Amygdala (tissue), 56 donors: ENCODE data around the gene RNPEPL1.
A peak's percentile ranks its signal among the peaks of the same experiment; 100 is the strongest.

Experiments
- DNase-seq, 56 donors: peaks; one replicate each; lab custom pipeline; 2025; lab: John Stamatoyannopoulos, UW

RNPEPL1 gene

DNA sequence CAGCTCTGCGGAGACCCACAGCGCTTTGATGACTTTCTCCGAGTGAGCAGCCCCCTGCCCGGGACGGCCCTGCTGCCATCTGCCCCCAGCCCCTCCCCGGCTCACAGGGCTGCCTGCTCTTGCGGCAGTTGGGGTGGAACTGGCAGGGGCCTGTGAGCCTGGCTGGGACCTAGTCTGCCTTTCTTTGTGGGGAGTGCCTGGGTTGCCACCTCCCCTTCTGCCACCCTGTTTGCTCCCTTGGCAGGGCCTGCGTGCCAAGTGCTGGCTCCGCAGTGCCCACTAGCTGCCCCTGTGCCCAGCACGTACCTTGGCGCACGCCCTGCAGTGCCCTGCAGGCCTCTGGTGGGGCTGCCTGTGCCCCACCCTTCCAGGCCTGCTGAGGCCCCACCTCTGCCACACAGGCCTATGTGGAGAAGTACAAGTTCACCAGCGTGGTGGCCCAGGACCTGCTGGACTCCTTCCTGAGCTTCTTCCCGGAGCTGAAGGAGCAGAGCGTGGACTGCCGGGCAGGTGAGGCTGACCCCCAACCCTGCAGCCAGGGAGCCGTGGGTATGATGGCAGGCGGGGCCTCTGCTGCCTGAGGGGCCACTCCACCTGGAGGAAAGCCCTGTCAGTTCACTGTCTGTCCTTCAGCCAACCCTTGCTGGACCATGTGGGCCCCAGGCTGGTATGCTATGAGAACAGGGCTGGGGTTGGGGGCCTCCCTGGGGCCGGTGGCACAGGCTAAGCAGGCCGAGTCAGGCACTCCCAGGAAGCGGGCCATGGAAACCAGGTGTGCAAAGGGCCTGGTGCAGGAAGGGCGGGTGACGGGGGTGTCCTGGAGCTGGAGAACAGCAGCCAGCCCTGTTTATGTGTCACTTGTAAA is 7.0 kb downstream of the RNPEPL1 start:
- DNase-seq, result peak in 5 of 56 donors; percentile 31 to 44 (median 34)

GRCh38 chr2:240576036-240576435 is 7.8 kb downstream of the RNPEPL1 start:
- no peak for DNase-seq

DNA sequence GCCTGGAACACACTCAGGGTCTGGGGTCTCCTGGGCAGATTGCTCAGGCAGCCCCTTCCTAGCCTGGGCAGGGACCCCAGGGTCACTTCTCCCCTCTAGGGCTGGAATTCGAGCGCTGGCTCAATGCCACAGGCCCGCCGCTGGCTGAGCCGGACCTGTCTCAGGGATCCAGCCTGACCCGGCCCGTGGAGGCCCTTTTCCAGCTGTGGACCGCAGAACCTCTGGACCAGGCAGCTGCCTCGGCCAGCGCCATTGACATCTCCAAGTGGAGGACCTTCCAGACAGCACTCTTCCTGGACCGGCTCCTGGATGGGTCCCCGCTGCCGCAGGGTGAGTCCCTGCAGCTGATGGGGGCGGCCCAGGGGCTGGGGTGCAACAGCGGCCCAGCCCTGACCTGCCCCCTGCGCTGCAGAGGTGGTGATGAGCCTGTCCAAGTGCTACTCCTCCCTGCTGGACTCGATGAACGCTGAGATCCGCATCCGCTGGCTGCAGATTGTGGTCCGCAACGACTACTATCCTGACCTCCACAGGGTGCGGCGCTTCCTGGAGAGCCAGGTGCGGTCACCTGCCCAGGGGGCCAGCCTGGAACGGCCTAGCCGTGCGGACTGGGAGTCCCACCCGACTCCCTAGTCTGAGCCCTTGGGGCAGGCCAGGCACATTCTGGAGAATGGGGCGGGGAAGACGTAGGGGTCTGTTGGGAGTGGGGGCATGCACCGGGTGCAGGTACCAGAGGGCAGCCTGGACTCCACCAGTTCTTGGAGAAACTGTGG is 8.3 kb downstream of the RNPEPL1 start:
- DNase-seq, result no peak

- DNase-seq, result no peak
These were observed 9.2 kb downstream of the RNPEPL1 start for GRCh38 chr2:240577281-240578109.

DNA sequence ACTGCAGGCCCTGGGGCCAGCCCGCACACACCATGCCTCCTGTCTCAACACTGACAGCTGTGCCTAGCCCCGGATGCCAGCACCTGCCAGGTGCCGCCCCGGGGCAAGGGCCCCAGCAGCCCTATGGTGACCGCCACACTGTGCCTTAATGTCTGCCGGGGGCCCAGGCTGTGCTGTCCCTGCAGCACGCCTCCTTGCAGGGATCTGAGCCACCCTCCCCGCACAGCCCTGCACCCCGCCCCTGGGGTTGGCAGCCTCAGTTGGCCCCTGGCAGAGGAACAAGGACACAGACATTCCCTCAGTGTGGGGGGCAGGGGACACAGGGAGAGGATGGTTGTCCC is 9.8 kb downstream of the RNPEPL1 start:
- DNase-seq, result no peak

DNA sequence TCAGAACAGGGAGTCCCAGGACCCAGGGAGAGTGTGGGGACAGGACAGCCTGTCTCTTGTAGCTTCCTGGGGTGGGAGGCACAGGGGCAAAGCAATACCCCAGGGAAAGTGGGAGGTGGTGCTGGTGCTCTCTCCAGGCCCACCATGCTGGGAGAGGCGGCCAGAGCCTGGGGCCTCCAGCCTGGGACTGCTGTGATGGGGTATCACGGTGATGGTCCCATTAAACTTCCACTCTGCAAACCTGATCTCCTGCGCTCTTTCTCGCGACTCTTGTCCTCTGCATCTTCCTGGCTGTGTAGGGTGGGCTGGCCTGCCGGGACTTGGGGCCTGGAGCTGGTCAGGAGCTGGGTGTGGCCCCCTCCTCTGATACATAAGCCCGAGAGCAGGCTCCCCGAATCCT is 10.2 kb downstream of the RNPEPL1 start:
- DNase-seq, result no peak

GRCh38 chr2:240579071-240579762 is 10.9 kb downstream of the RNPEPL1 start:
- DNase-seq, result no peak

GRCh38 chr2:240579771-240580614 is 11.7 kb downstream of the RNPEPL1 start:
- DNase-seq, result peak in 1 of 56 donors; percentile 38

GRCh38 chr2:240581811-240582210 is 13.5 kb downstream of the RNPEPL1 start:
- DNase-seq, result no peak

DNA sequence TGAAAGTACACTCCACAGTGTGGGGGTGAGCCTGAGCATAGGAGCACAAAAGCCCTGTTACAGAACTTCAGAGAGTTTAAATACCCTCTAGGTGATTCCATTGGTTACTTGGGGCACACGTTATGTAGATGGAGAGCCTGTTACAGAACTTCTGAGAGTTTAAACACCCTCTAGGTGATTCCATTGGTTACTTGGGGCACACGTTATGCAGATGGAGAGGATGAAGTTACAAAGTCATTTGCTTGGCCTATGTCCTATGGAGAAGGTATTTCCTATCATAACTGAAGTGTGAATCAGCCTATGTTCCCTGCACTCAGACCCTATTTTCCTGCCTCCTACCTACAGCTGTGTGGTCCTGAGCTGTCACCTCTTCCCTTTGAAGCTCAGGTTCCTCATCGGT is 14.5 kb downstream of the RNPEPL1 start:
- no peak for DNase-seq

DNA sequence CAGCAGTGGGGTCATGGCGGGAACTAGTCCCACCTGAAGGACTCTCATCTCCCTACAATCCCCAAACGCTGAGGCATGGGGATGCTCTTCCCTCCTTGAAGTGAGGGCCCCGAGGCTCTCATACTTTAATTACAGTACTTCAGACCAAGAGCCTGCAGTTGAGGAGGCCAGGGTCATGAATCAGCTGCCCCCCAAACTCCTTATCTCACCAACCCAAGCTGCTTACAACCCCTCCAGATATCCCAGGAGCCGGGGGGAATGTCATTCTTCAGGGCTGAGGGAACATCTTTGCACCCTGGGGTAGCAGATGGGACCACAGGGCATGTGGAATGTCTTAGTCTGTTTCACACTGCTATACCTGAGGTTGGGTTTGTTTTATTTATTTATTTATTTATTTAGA is 15.5 kb downstream of the RNPEPL1 start:
- DNase-seq, result no peak

DNA sequence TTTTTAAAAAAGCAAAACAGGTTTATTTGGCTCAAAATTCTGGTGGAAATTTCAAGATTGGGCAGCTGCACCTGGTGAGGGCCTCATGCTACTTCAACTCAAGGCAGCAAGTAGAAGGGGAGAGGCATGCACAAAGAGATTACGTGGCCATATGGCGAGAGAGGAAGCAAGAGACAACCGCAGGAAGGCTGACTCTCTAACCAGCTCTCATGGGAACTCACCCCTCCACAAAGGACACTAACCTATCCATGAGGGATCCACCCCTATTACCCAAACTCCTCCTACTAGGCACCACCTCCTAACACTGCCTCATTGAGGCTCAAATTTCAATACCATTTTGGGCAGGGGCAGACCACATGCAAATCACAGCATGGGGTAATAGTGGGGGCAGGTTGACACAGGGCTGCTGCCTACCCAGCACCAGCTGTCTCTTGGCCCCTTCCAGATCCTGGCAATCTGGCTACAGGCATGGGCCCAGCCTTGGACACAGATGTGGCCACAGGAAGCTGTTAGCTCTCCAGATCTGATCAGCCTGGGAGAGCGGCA is 16.3 kb downstream of the RNPEPL1 start:
- DNase-seq, result no peak

DNA sequence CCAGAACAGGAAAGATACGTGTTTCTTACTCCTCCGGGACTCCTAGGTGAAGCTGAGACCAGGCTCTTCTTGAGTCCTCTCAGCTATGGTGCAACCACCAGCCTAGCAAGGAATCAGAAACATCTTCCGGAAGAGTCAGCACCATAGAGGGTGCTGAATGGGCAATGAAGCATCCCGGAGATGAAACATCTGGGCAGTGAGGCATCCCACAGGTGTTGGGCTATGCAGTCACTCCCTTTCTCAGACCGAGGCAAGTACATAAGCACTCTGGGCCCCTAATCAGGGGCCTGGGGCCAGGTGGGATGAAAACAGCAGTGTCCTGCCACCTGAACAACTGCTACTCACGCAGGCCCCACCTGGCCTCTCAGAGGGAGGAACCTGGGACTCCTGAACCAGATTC is 16.8 kb downstream of the RNPEPL1 start:
- no peak for DNase-seq

GRCh38 chr2:240585681-240586197 is 17.5 kb downstream of the RNPEPL1 start:
- DNase-seq, result no peak

DNA sequence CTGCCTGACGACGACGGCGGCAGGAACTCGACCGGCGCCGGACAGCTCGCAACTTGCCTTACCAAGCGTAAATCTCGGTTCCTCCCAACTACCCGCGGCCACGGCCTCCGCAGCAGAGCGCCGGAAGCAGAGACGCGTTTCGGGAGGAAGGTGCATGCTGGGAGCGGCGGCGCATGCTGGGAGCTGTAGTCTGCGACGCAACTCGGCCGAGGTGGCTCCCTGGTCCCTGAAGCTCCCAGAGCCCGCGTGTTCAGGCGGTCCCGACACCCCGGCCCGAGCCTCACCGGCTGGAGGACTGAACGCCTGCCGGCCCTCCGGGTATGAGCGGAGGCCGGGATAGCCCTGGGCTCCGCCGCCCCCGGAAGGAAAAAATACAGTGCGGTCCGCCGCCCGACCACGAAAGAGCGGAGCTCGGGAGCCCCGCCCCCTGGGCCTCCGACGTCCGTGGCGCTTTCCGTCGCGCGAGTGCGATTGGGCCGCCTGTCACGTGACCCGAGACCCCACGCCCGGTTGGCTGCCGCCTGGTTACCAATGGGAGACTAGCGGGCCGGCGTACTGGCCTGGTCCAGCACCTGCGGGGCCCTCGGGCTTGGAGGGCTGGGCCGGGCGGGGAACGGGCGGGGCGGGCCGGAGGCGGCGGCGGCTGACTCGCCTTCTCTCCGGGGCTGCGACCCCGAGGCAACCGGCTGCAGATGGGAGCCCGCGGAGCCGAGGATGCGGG is 18.1 kb downstream of the RNPEPL1 start, which contains the start of gene CAPN10:
TSS of gene CAPN10 (plus strand) at position 537 of the 721 bp plus-strand sequence. CDS start at position 715, 178 bp downstream.
- peak; percentile 86 to 100 (median 97) for DNase-seq

GRCh38 chr2:240586919-240587800 is 18.9 kb downstream of the RNPEPL1 start:
- DNase-seq, result no peak
